ENCODE measurements around the gene SRPK1. TPM values are rescaled to one million over a fixed set of nuclear protein-coding genes. Genes with fewer than 3 reads are reported as not detected.

The SRPK1 gene
- total and polyA plus RNA-seq, 10 of the 15 experiments (the other 5 are each of a cell fraction or from before 2014, with no cell fraction given), result 47.4 to 112 (median 85.8) TPM

DNA sequence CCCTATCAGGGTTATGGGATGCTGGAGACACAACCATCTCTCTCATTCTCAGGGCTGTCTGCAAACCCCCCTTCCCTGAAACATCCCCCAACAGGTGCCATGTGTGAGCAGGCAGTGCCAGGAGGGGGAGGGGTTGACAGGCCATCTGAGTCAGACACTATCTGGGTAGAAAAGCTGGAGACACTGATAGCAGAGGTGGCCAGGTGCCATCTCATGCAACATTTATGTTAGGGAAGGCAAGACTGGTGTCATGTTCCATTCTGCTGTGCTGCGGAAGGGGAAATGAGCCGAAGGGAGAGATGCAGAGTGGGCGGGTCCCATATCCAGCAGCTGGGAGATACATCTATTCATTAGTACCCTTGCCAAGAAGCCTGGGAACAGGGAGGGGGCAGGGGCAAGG lies 112.2 kb downstream of the SRPK1 start:
- FAIRE-seq, result no peak
- no peaks in the 10 kb centered on the region for H4K20me1 ChIP-seq (ENCODE audit: control insufficient read depth, insufficient read depth)
- BruUV-seq (replicated peaks), result no TSS peak

More for the DNA sequence above, 112.2 kb downstream of the SRPK1 start:
- H3K9me3 ChIP-seq (replicated peaks; ENCODE audit: control insufficient read depth, insufficient read depth, low read length), result no peaks in the 10 kb centered on the region
- ChIA-PET POLR2A (interaction anchor here (0.5 kb wide), 1 partner anchor 13 kb away, joined by 7 read pairs; no protein-coding TSS in a partner anchor), RAD21 (ENCODE audit: unreplicated experiment) (no interaction called here), CTCF (interaction anchor here (1.0 kb wide), 1 partner anchor 203 kb away, joined by 3 read pairs; no protein-coding TSS in a partner anchor), SMC1A (ENCODE audit: uncharacterized antibody, unreplicated experiment) (no interaction called here)
- WGBS (ENCODE audit: insufficient coverage, insufficient replicate concordance, low lambda C conversion rate, missing lambda C conversion rate), result 66% methylated on average over 3 of the region's 3 CpGs
- intact Hi-C loops (cut with micrococcal nuclease; ENCODE audit: unreplicated experiment) (no loop called here), in situ Hi-C loops (cut with MboI) (no loop called here)
- no peaks in the 10 kb centered on the region for H3K4me1 ChIP-seq (ENCODE audit: control insufficient read depth, insufficient read depth, low read length)
- no peaks in the 10 kb centered on the region for H3K36me3 ChIP-seq (ENCODE audit: control insufficient read depth in 2 of 2, insufficient read depth in 2 of 2, low read length in 1 of 2)
- no peak for TF ChIP-seq EP300 (IDR thresholded peaks at IDR 0.05; ENCODE audit: borderline replicate concordance in 1 of 2, control insufficient read depth in 1 of 2, low read depth in 2 of 2, low read length in 2 of 2)
- TF ChIP-seq SUPT20H (IDR thresholded peaks at IDR 0.05; ENCODE audit: borderline replicate concordance, control insufficient read depth, low read depth, low read length), result no peak
- no peak for TF ChIP-seq SMAD1 (IDR thresholded peaks at IDR 0.05; ENCODE audit: low read depth, partially characterized antibody)
- TF ChIP-seq SMAD5 (IDR thresholded peaks at IDR 0.05; ENCODE audit: low read depth), result no peak
- TF ChIP-seq SMC3 (IDR thresholded peaks at IDR 0.05; ENCODE audit: borderline replicate concordance, low read length), result no peak
- TF ChIP-seq SIX5 (IDR thresholded peaks at IDR 0.05; ENCODE audit: low read depth, low read length, severe bottlenecking), result no peak
- no peak for TF ChIP-seq CEBPB (IDR thresholded peaks at IDR 0.05; ENCODE audit: borderline replicate concordance in 1 of 2, low read depth in 2 of 2, low read length in 2 of 2)
- TF ChIP-seq ZNF274 (IDR thresholded peaks at IDR 0.05; ENCODE audit: insufficient read depth, insufficient read length), result no peak
- TF ChIP-seq TCF3 (IDR thresholded peaks at IDR 0.05; ENCODE audit: borderline replicate concordance, insufficient read depth, low read depth, low read length), result no peak
- no peak for TF ChIP-seq SP1 (IDR thresholded peaks at IDR 0.05; ENCODE audit: low read depth, low read length)
- TF ChIP-seq, protein P1, sequence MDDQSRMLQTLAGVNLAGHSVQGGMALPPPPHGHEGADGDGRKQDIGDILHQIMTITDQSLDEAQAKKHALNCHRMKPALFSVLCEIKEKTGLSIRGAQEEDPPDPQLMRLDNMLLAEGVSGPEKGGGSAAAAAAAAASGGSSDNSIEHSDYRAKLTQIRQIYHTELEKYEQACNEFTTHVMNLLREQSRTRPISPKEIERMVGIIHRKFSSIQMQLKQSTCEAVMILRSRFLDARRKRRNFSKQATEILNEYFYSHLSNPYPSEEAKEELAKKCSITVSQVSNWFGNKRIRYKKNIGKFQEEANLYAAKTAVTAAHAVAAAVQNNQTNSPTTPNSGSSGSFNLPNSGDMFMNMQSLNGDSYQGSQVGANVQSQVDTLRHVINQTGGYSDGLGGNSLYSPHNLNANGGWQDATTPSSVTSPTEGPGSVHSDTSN (IDR thresholded peaks at IDR 0.05; ENCODE audit: insufficient replicate concordance, low read depth, low read length), result no peak
- no peak for TF ChIP-seq MTA2 (IDR thresholded peaks at IDR 0.05; ENCODE audit: low read depth)
- no peak for TF ChIP-seq TARDBP (IDR thresholded peaks at IDR 0.05; ENCODE audit: borderline replicate concordance)
- no peak for TF ChIP-seq RAD51 (IDR thresholded peaks at IDR 0.05)
- no peak for TF ChIP-seq IRF5 (IDR thresholded peaks at IDR 0.05; ENCODE audit: borderline replicate concordance)
- H3K9ac ChIP-seq (ENCODE audit: control insufficient read depth, insufficient read depth, low read length), result no peak overlapping the region
- no peak overlapping the region for H3K4me2 ChIP-seq (ENCODE audit: control insufficient read depth, insufficient read depth)
- DNase-seq (ENCODE audit: low read depth, low spot score), result no peak
- no peak overlapping the region for H3K27ac ChIP-seq (ENCODE audit: control insufficient read depth, insufficient read depth)
- no peak overlapping the region for H3K4me3 ChIP-seq
- H2AFZ ChIP-seq (ENCODE audit: control insufficient read depth, low read depth, low read length), result no peak overlapping the region
- H3K27me3 ChIP-seq (replicated peaks in 1 of 2; ENCODE audit: control insufficient read depth in 2 of 2, insufficient read depth in 2 of 2, low read length in 1 of 2), result no peaks in the 10 kb centered on the region
- H3K79me2 ChIP-seq (ENCODE audit: control insufficient read depth, insufficient read depth, low read length), result no peaks in the 10 kb centered on the region
- ATAC-seq, result no peak
